Activated CD8-positive, alpha-beta memory T cell treated with anti-CD3 and anti-CD28 coated beads, Interleukin-2, amount 50 U/mL, for 48 hours (primary cell): ENCODE measurements around the gene SYNE3.

Source experiments
- DNase-seq: peaks from one replicate; pipeline ENCODE4 v3.0.0-alpha.2; 2020

Gene SYNE3

GRCh38 chr14:95541346-95541745 lies 24.9 kb upstream of the SYNE3 start:
- no peak for DNase-seq

DNA sequence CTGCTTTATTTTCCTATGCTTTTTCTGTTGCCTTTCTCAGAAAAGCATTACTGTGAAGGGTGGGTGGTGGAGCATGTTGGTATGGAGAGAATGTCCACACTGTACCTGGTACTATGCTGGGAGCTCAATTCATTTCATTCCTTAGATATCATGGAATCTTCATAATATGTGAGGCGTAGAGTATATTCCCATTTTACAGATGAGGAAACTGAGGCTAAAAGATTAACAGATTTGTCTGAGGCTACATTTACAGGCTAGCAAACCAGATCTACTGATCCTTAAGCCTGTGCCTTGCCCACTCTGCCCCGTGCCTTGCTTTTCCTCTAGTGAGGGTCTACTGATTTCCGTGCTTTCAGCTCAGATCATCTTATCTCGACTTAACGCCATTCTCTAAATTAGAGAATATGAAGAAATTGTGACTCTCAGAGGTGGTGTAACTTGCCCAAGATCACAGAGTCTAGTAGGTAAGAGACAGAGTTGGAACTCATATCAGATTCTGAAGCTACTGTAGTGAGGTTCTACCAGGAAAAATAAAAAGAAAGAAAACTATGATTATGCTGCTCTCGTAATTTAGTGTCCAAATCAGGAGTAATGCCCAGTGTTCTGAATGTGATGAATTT lies 23.9 kb upstream of the SYNE3 start:
- no peak for DNase-seq

DNA sequence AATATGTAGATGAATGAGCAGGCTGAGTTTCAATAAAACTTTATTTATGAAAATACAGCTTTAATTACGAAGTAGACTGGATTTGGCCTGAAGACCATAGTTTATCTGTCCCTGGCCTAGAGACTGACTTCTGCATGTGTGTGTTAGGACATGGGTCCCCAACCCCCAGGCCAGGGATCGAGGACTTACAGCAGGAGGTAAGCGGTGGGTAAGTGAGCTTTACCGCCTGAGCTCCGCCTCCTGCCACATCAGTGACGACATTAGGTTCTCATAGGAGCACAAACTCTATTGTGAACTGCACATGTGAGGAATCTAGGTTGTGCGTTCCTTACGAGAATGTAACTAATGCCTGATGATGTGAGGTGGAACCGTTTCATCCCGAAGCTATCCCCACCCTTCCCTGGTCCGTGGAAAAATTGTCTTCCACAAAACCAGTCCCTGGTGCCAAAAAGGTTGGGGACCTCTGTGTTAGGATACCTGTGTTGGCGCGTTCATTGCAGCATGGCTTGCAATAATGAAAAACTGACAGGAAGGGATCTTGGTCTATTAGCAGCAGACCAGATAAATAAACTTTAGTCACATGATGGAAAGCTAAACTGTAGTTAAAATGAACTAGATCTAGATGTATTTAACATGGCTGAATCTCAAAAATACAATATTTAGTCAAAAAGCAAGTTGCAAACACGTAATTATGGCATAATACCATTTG lies 22.5 kb upstream of the SYNE3 start:
- DNase-seq, result no peak

GRCh38 chr14:95537298-95538089 lies 21.0 kb upstream of the SYNE3 start:
- no peak for DNase-seq

DNA sequence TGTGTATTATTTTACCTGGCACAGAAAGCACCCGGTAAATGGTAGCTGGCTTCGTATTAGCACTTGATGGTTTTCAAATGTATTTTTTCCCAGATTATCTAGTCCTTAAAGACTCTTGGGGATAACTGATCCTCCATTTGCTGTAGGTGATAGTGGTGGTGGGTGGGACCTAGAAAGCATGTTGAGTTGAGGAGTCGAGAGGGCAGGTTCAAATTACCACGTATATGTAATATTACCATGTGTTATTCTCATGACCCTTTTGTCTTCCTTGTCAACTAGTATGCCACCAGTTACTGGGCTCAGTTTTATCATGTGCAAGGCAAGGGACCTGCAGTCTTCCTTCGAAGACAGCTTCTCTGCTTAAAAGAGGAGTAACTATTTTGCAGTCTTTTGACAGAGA lies 20.2 kb upstream of the SYNE3 start:
- DNase-seq, result no peak

- no peak for DNase-seq
These were observed 19.7 kb upstream of the SYNE3 start for GRCh38 chr14:95536036-95536593.

DNA sequence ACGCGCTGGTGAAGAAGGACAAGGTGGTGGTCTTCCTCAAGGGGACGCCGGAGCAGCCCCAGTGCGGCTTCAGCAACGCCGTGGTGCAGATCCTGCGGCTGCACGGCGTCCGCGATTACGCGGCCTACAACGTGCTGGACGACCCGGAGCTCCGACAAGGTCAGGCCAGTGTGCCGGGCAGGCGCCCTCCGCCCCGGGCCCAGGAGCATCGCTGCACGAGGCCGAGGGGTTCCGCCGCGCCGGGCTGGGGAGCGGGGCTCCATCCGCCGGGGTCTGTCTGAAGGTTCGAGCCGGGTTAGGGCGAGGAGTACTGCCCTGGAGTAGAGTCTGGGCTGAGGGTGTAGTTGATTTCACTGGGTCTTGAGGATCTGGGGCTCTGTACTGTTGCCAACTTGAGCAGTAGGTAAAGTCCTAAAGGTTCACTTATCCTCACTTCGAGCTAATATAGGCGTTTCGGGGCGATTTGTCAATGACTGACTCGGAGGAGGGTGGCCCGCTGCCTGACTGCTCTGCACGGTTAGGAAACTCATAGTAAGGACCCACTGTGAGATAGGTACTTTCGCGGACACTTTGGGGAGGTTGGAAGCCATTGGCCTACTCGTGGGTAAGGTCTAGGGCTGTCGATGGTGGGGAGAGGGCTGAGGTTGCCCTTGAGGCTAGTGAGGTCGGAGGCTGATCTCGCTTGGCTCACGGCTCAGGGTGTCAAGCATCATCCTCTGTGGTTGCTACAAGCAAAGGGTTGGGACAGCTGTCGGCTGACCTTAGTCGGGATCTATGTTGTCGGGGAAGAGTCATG lies 19.0 kb upstream of the SYNE3 start:
- DNase-seq, result peak; percentile 59

GRCh38 chr14:95534299-95535225 lies 18.1 kb upstream of the SYNE3 start, which contains the start of gene GLRX5:
TSS of gene GLRX5 (plus strand) at chr14:95535050. CDS start at chr14:95535090, 40 bp downstream.
- peak; percentile 98 for DNase-seq

DNA sequence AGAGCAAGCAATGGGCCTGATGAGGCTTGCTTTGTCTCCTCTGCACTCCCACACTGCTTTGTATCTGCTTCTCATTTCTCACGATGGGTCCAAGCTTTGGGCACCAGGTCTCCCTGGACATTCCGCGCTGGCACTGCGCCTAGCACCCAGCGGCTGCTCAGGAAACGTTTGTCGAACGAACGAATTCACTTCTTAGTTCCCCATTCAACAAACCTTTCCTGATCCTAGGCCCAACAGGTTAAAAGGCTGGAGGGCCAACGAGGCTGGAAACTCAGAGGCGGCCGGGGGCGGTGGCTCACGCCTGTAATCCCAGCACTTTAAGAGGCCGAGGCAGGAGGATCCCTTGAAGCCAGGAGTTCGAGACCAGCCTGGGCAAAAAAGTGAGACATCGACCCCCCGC lies 17.4 kb upstream of the SYNE3 start:
- DNase-seq, result peak; percentile 64

- peak; percentile 58 for DNase-seq
These were observed 17.0 kb upstream of the SYNE3 start for GRCh38 chr14:95533391-95533821.

- DNase-seq, result no peak
These were observed 15.5 kb upstream of the SYNE3 start for GRCh38 chr14:95531969-95532368.

DNA sequence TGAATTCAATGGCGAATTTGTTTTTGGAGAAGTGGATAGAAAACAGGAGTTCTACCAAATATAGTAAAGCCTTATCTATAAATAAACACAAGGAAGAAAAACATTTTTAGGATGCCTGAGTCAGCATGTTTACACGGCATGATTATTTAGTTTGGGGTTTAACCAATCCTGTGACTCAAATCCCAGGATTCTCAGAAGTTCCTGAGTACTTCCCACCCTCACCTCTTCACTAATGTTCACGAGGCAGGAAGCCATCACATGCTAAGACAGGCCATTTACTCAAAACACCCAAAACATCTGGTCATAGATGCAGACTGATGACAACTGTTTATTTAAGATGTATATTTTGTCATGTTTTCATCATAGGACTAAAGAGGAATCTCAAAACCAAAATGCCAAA lies 15.0 kb upstream of the SYNE3 start:
- peak; percentile 10 for DNase-seq

DNA sequence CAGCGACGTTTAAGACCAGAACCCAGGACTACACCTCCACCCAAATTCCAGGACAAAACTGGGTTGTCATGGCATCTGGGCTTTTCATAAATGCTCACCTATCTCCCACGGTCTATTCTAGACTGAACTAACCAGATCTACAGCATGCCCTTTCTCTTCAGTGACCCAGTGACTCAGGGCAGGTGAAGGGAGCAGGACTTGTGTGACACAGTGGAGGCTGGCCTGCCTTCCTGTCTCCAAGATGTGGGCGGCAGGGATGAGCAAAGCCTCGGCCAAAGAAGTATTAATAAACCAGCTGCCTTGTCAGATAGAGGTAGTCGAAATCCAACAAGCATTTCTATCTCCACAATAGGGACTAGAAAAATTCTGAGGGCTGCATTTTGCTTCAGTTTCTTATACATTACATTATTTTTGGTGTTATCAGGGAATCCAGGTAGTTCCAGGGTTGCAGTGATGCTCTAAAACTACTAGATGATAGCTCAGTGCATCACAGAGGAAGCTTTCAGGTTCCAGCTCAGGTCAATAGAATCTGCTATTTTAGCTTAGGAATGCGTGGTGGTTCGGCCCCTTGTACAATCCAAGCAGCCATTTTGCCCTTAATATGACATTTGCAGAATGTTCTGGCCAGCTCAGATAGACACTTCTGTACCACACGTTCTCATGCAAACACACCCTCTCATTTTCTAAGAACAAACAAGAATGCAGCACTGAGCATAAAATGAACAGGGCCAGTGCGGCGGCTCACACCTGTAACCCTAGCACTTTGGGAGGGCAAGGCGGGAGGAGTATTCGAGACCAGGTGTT lies 14.2 kb upstream of the SYNE3 start:
- peak; percentile 40 for DNase-seq

DNA sequence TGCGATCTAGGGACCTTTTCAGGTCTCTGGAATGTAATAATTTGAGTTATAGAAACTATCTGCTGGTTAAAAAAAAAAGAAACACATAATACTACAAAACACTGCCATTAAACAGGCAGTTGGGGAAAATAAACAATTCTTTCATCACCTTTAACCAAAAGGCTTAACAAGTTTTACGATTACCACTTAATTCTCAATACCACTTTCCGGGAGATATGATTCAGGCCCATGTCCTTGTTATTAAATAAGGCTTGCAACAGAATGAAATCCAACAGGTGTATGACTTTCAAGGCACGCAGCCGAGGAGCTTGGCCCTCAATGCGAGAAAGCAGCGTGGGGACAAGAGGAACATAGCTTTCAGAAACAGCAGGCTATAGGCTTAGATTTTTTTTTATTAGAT lies 12.8 kb upstream of the SYNE3 start:
- peak; percentile 12 for DNase-seq

- peak; percentile 56 for DNase-seq
These were observed 11.0 kb upstream of the SYNE3 start for GRCh38 chr14:95527387-95528002.

GRCh38 chr14:95526483-95527386 lies 10.3 kb upstream of the SYNE3 start:
- peak; percentile 28 for DNase-seq

DNA sequence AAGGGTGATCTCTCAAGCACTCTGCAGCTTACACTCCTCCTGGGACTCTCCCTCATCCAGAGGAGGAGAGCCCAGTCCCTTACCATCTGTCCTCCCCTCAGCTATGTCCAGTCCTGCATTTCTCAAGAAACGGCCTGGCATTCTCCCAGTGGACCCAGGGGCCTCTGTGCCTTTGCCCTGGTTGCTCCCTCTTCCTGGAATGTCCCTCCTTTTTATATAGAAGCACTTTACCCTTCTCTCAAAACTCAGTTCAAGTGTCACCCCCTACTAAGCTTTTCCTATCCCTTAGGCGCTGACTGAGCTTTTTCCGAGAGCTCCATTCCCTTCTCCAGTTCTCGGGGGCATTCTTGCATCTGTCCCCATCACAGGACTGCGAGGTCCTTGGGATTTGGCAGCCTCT lies 9.5 kb upstream of the SYNE3 start:
- peak; percentile 29 for DNase-seq

DNA sequence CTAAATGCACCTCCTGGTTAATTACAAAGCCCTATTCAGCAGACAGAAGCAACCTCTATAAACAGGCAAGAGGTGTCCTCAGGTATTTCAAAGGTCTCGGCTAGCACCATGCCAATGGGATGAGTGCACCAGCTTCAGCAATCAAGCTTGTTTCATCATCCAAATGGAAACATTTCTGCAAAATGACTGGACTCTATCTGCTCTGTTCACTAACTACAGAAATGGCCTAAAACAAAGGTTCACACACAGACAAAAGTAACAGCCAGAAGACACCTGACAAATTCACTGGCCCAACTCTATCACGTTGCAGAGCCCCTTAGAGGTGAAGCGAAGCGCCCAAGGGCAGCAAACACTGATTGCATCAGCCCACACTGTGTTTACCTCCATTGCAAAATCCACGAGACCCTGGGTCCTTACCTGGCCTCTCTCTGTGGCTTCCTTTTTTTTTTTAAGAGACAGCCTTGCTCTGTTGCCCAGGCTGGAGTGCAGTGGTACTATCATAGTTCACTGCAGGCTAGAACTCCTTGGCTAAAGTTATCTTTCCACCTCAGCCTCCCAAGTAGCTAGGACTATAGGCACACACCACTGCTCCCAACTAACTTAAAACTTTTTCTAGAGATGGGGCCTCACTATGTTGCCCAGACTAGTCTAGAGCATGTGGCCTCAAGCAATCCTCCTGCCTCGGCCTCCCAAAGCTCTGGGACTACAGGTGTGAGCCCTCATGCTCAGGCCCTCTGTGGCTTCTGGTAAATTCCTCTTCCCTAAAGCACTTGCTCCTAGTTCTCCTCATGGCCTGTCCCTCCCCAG lies 8.5 kb upstream of the SYNE3 start:
- peak; percentile 44 for DNase-seq
